GM12878 (cell line): ENCODE results near the gene SIDT2. TPM values are rescaled to one million over a fixed set of nuclear protein-coding genes. Genes with fewer than 3 reads are reported as not detected.
A peak's percentile ranks its signal among the peaks of the same experiment; 100 is the strongest.

Experiments
- ATAC-seq: fragments of 200-7000 bp; cut with Tn5 transposase; 3 replicates; pipeline ENCODE4 v1.9.1; 2020; ENCODE audit warnings: mild to moderate bottlenecking, moderate library complexity
- BruUV-seq: library from RNA; stranded (reverse); fragments of 400-500 nt; replicated peaks from 2 replicates; lab custom pipeline; 2021; lab: Mats Ljungman, UMichigan
- CTCF ChIA-PET: fragments of 300-600 bp; sonication (Branson Sonifier 250); formaldehyde crosslinking; extraction: SDS; loops from one replicate; lab custom pipeline; 2021; ENCODE audit warnings: inconsistent platforms; lab: Yijun Ruan, JAX
- POLR2A ChIA-PET: fragments of 350-600 bp; formaldehyde crosslinking; extraction: SDS; loops from one replicate; lab custom pipeline; 2021; ENCODE audit warnings: inconsistent platforms; lab: Charles Lee
- RAD21 ChIA-PET: fragments of 300-600 bp; sonication (Branson Sonifier 250); formaldehyde crosslinking; loops from one replicate; lab custom pipeline; 2023; ENCODE audit warnings: antibody characterized with exemption; ENCODE audit not compliant: unreplicated experiment; lab: Charles Lee
- SMC1A ChIA-PET: fragments of 300-600 bp; sonication (Branson Sonifier 250); formaldehyde crosslinking; loops from one replicate; lab custom pipeline; 2023; ENCODE audit not compliant: unreplicated experiment, uncharacterized antibody; lab: Charles Lee
- DNase-seq: peaks from one replicate; pipeline ENCODE4 v3.0.0-alpha.2; 2011; ENCODE audit warnings: low read depth, low spot score
- FAIRE-seq: peaks from 3 replicates; lab custom pipeline; 2011; peaks lifted over from hg19 to GRCh38; lab: Jason Lieb, UNC
- H2AFZ ChIP-seq: 2 replicates; pipeline ENCODE4 v1.6.0; 2011; ENCODE audit warnings: low read depth, low read length, control low read depth; ENCODE audit not compliant: control insufficient read depth
- H3K27ac ChIP-seq: 2 replicates; pipeline ENCODE4 v1.5.1; 2011; ENCODE audit warnings: control low read depth; ENCODE audit not compliant: control insufficient read depth, insufficient read depth
- H3K27me3 ChIP-seq, 2 experiments: replicated peaks in 1 of 2; 2 replicates each; pipeline versions ENCODE4 v1.6.0 to v1.6.1; 2011; ENCODE audit warnings: low read length in 1 of 2; ENCODE audit not compliant: control insufficient read depth in 2 of 2, insufficient read depth in 2 of 2
- H3K36me3 ChIP-seq, 2 experiments: 2 replicates each; pipeline ENCODE4 v1.5.1; 2011; ENCODE audit warnings: low read length in 1 of 2; ENCODE audit not compliant: control insufficient read depth in 2 of 2, insufficient read depth in 2 of 2
- H3K4me1 ChIP-seq: 2 replicates; pipeline ENCODE4 v1.6.1; 2011; ENCODE audit warnings: mild to moderate bottlenecking, low read length, moderate library complexity, mixed read lengths; ENCODE audit not compliant: control insufficient read depth, insufficient read depth
- H3K4me2 ChIP-seq: 2 replicates; pipeline ENCODE4 v1.6.0; 2011; ENCODE audit warnings: control low read depth; ENCODE audit not compliant: control insufficient read depth, insufficient read depth
- H3K4me3 ChIP-seq: fragments of 200-600 bp; sonication (generic); 2 replicates; pipeline ENCODE4 v1.5.1; 2016
- H3K79me2 ChIP-seq: 2 replicates; pipeline ENCODE4 v1.6.0; 2011; ENCODE audit warnings: low read length; ENCODE audit not compliant: control insufficient read depth, insufficient read depth
- H3K9ac ChIP-seq: 2 replicates; pipeline ENCODE4 v1.8.0; 2011; ENCODE audit warnings: low read length, control low read depth, mixed read lengths; ENCODE audit not compliant: control insufficient read depth, insufficient read depth
- H3K9me3 ChIP-seq: replicated peaks from 3 replicates; pipeline ENCODE4 v1.5.1; 2011; ENCODE audit warnings: mild to moderate bottlenecking, low read length; ENCODE audit not compliant: control insufficient read depth, insufficient read depth
- H4K20me1 ChIP-seq: 2 replicates; pipeline ENCODE4 v1.6.0; 2011; ENCODE audit not compliant: control insufficient read depth, insufficient read depth
- CHD1 ChIP-seq: IDR thresholded peaks from 2 replicates; pipeline ENCODE4 v1.6.1; 2012; ENCODE audit warnings: low read depth, low read length, improper control_type of control experiment
- FOXK2 ChIP-seq: fragments of 450-650 bp; IDR thresholded peaks from 2 replicates; pipeline ENCODE4 v1.6.1; 2017; ENCODE audit warnings: mild to moderate bottlenecking, moderate library complexity
- MEF2B ChIP-seq: fragments of 450-650 bp; IDR thresholded peaks from 2 replicates; pipeline ENCODE4 v1.6.1; 2018; ENCODE audit warnings: mild to moderate bottlenecking, moderate library complexity; ENCODE audit not compliant: partially characterized antibody, poor library complexity, severe bottlenecking
- NFYA ChIP-seq: IDR thresholded peaks from 2 replicates; pipeline ENCODE4 v1.6.1; 2011; ENCODE audit warnings: low read depth, mild to moderate bottlenecking, low read length, improper control_type of control experiment, borderline replicate concordance
- NFYB ChIP-seq: IDR thresholded peaks from 2 replicates; pipeline ENCODE4 v1.6.1; 2011; ENCODE audit warnings: low read depth, mild to moderate bottlenecking, low read length, improper control_type of control experiment, moderate library complexity; ENCODE audit not compliant: insufficient read depth
- NRF1 ChIP-seq: conservative IDR thresholded peaks from 2 replicates; pipeline ENCODE4 v1.6.1; 2011; ENCODE audit warnings: mild to moderate bottlenecking, low read depth, low read length, improper control_type of control experiment
- SPI1 ChIP-seq: IDR thresholded peaks from 2 replicates; pipeline ENCODE4 v1.6.1; 2011; ENCODE audit warnings: low read depth, mild to moderate bottlenecking, low read length, moderate library complexity, borderline replicate concordance; ENCODE audit not compliant: insufficient read depth
- WGBS: methylation state at CpG from one replicate; pipeline ENCODE4 v1.1.6; 2016; ENCODE audit warnings: low lambda C conversion rate; ENCODE audit not compliant: insufficient replicate concordance, insufficient coverage; ENCODE audit errors: missing lambda C conversion rate; 5-methylcytosine and 5-hydroxymethylcytosine counted together
- in situ Hi-C: fragments of 300-500 bp; cut with MboI; formaldehyde crosslinking; loops from 9 replicates; pipeline ENCODE4 v1.14.3; 2018; ENCODE audit warnings: mixed read lengths
- intact Hi-C: fragments of 100-400 bp; cut with micrococcal nuclease; formaldehyde crosslinking; loops from one replicate; pipeline ENCODE4 v1.14.2; 2022; ENCODE audit not compliant: unreplicated experiment
- polyA plus RNA-seq, 11 experiments: library from polyadenylated mRNA; depleted of rRNA in 4 of 11; unstranded in 6 of 11; stranded (reverse) in 5 of 11; fragments of >200 nt; fragmentation: Nextera tagmentation in 4 of 11; fragmentation: Illumina TruSeq in 1 of 11; extraction: Ambion mirVana in 4 of 11; extraction: Trizol in 1 of 11; gene quantifications; 1 replicate in 1 of 11; 2 replicates in 10 of 11; pipeline versions ENCODE4 v1.2.1 to v1.2.3, GENCODE V29; 2011 to 2016; ENCODE audit warnings: inconsistent platforms in 2 of 11, missing spikeins in 2 of 11, low read depth in 1 of 11
- total RNA-seq, 4 experiments: library from RNA; depleted of rRNA in 3 of 4; stranded (reverse); fragments of >200 nt in 3 of 4; fragmentation: Illumina TruSeq in 1 of 4; extraction: Trizol in 1 of 4; gene quantifications; 2 replicates each; pipeline versions ENCODE4 v1.2.1 to v1.2.3, GENCODE V29; 2013 to 2021
- TF ChIP-seq, protein P1 (sequence below): fragments of 450-650 bp; formaldehyde crosslinking; IDR thresholded peaks from 2 replicates; pipeline ENCODE4 v1.5.0; 2022; ENCODE audit warnings: mild to moderate bottlenecking, missing genetic modification characterization
- TF ChIP-seq, protein P2 (sequence below): fragments of 450-650 bp; IDR thresholded peaks from 2 replicates; pipeline ENCODE4 v1.6.1; 2017; ENCODE audit warnings: low read depth, mild to moderate bottlenecking, moderate library complexity
- TF ChIP-seq, protein P3 (sequence below): IDR thresholded peaks from 2 replicates; pipeline ENCODE4 v1.6.1; 2011; ENCODE audit warnings: borderline replicate concordance, low read depth, mild to moderate bottlenecking, moderate library complexity, low read length; ENCODE audit not compliant: insufficient read depth, poor library complexity, severe bottlenecking
- TF ChIP-seq, protein P4 (sequence below): fragments of 450-650 bp; IDR thresholded peaks from 2 replicates; pipeline ENCODE4 v1.6.1; 2017; ENCODE audit warnings: mild to moderate bottlenecking, low read depth, inconsistent platforms; ENCODE audit not compliant: poor library complexity, severe bottlenecking
- TF ChIP-seq, protein P5 (sequence below): IDR thresholded peaks from 2 replicates; pipeline ENCODE4 v1.6.1; 2012; ENCODE audit warnings: low read depth, low read length, improper control_type of control experiment

The SIDT2 gene
- total and polyA plus RNA-seq, 10 of the 15 experiments (the other 5 are each of a cell fraction or from before 2014, with no cell fraction given), result 4.9 to 23.9 (median 10.3) TPM

DNA sequence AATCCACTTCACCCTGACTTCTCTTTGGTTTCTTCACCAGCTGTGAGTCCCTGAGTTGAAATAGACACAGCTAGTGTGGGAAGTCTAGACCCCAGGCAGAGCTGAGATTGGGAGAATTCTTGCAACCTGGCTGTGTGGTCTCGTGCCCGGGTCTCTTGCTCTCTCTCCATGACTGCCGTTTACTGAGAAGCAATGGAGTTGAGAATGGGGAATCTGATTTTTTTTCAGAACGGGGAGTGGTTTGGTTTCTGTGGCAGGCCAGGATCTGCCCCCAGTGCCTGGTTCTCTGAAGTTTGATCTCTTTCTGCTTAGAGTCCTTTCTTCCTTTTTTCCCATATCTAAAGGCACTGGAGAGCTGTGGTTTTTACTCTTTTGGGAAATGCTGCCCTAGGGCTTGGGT is 1.5 kb downstream of the SIDT2 start:
- peaks cover 2 to 8% of the 10 kb centered on the region in 2 experiments; a peak in 3 of 4 replicates for H3K36me3 ChIP-seq
- WGBS, result 3% methylated on average over 4 of the region's 4 CpGs
- ChIA-PET SMC1A (interaction anchor here (0.7 to 6.9 kb wide), 25 partner anchors 8 to 394 kb away, joined by 3 to 187 read pairs (median 5); partner anchors contain the start of genes PAFAH1B2, PCSK7, RNF214 and SIK3), RAD21 (interaction anchor here (0.7 to 6.9 kb wide), 19 partner anchors 9 to 808 kb away, joined by 3 to 159 read pairs (median 4); partner anchors contain the start of genes APOA5, CEP164, PAFAH1B2 and PCSK7), CTCF (interaction anchor here (0.6 to 10.3 kb wide), 32 partner anchors 9 to 448 kb away, joined by 3 to 422 read pairs (median 7); partner anchors contain the start of genes APOA5, CEP164, PAFAH1B2 and PCSK7), POLR2A (interaction anchor here (0.6 to 5.5 kb wide), 18 partner anchors 8 to 635 kb away, joined by 3 to 51 read pairs (median 5); partner anchors contain the start of genes CEP164, PAFAH1B2, PCSK7 and RNF214)
- H3K4me1 ChIP-seq, result peaks cover 15% of the 10 kb centered on the region
- peak overlapping the region; percentile 90 for H3K4me3 ChIP-seq
- peaks cover 8% of the 10 kb centered on the region for H3K79me2 ChIP-seq
- peak overlapping the region; percentile 73 for H3K27ac ChIP-seq
- FAIRE-seq (no peak), ATAC-seq (peak; percentile 4), DNase-seq (no peak)
- H3K4me2 ChIP-seq, result peak overlapping the region; percentile 99
- H3K9ac ChIP-seq, result peak overlapping the region; percentile 87
- no peaks in the 10 kb centered on the region for H3K9me3 ChIP-seq
- in situ Hi-C loops, result no loop called here
- peak overlapping the region; percentile 96 for H2AFZ ChIP-seq
- intact Hi-C loops, result no loop called here
- no peaks in the 10 kb centered on the region for H4K20me1 ChIP-seq
- no TSS peak for BruUV-seq
- H3K27me3 ChIP-seq, result no peaks in the 10 kb centered on the region
- no peak for TF ChIP-seq SPI1
- no peak for TF ChIP-seq NRF1
- no peak for TF ChIP-seq CHD1
- TF ChIP-seq NFYB, result no peak
- TF ChIP-seq NFYA, result no peak
- peak; percentile 61 for TF ChIP-seq MEF2B
- TF ChIP-seq, protein P1, sequence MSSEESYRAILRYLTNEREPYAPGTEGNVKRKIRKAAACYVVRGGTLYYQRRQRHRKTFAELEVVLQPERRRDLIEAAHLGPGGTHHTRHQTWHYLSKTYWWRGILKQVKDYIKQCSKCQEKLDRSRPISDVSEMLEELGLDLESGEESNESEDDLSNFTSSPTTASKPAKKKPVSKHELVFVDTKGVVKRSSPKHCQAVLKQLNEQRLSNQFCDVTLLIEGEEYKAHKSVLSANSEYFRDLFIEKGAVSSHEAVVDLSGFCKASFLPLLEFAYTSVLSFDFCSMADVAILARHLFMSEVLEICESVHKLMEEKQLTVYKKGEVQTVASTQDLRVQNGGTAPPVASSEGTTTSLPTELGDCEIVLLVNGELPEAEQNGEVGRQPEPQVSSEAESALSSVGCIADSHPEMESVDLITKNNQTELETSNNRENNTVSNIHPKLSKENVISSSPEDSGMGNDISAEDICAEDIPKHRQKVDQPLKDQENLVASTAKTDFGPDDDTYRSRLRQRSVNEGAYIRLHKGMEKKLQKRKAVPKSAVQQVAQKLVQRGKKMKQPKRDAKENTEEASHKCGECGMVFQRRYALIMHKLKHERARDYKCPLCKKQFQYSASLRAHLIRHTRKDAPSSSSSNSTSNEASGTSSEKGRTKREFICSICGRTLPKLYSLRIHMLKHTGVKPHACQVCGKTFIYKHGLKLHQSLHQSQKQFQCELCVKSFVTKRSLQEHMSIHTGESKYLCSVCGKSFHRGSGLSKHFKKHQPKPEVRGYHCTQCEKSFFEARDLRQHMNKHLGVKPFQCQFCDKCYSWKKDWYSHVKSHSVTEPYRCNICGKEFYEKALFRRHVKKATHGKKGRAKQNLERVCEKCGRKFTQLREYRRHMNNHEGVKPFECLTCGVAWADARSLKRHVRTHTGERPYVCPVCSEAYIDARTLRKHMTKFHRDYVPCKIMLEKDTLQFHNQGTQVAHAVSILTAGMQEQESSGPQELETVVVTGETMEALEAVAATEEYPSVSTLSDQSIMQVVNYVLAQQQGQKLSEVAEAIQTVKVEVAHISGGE (CRISPR knock-in tag), result no peak
- no peak for TF ChIP-seq FOXK2
- TF ChIP-seq, protein P2, sequence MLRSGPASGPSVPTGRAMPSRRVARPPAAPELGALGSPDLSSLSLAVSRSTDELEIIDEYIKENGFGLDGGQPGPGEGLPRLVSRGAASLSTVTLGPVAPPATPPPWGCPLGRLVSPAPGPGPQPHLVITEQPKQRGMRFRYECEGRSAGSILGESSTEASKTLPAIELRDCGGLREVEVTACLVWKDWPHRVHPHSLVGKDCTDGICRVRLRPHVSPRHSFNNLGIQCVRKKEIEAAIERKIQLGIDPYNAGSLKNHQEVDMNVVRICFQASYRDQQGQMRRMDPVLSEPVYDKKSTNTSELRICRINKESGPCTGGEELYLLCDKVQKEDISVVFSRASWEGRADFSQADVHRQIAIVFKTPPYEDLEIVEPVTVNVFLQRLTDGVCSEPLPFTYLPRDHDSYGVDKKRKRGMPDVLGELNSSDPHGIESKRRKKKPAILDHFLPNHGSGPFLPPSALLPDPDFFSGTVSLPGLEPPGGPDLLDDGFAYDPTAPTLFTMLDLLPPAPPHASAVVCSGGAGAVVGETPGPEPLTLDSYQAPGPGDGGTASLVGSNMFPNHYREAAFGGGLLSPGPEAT, result 0 out of 2 replicates have a peak, but pooled peaks have one; percentile 23
- TF ChIP-seq, protein P3, sequence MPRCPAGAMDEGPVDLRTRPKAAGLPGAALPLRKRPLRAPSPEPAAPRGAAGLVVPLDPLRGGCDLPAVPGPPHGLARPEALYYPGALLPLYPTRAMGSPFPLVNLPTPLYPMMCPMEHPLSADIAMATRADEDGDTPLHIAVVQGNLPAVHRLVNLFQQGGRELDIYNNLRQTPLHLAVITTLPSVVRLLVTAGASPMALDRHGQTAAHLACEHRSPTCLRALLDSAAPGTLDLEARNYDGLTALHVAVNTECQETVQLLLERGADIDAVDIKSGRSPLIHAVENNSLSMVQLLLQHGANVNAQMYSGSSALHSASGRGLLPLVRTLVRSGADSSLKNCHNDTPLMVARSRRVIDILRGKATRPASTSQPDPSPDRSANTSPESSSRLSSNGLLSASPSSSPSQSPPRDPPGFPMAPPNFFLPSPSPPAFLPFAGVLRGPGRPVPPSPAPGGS, result no peak
- TF ChIP-seq, protein P4, sequence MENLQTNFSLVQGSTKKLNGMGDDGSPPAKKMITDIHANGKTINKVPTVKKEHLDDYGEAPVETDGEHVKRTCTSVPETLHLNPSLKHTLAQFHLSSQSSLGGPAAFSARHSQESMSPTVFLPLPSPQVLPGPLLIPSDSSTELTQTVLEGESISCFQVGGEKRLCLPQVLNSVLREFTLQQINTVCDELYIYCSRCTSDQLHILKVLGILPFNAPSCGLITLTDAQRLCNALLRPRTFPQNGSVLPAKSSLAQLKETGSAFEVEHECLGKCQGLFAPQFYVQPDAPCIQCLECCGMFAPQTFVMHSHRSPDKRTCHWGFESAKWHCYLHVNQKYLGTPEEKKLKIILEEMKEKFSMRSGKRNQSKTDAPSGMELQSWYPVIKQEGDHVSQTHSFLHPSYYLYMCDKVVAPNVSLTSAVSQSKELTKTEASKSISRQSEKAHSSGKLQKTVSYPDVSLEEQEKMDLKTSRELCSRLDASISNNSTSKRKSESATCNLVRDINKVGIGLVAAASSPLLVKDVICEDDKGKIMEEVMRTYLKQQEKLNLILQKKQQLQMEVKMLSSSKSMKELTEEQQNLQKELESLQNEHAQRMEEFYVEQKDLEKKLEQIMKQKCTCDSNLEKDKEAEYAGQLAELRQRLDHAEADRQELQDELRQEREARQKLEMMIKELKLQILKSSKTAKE, result peak; percentile 36
- TF ChIP-seq, protein P5, sequence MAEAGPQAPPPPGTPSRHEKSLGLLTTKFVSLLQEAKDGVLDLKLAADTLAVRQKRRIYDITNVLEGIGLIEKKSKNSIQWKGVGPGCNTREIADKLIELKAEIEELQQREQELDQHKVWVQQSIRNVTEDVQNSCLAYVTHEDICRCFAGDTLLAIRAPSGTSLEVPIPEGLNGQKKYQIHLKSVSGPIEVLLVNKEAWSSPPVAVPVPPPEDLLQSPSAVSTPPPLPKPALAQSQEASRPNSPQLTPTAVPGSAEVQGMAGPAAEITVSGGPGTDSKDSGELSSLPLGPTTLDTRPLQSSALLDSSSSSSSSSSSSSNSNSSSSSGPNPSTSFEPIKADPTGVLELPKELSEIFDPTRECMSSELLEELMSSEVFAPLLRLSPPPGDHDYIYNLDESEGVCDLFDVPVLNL, result no peak
